PC-3 (cell line): ENCODE data around the gene KLHL25.

ENCODE experiments used
- EZH2 ChIP-seq: fragments of 300-600 bp; sonication (generic); IDR thresholded peaks from one replicate; pipeline ENCODE4 v1.6.1; 2017; ENCODE audit warnings: antibody characterized with exemption, mild to moderate bottlenecking, low read length; ENCODE audit not compliant: unreplicated experiment
- TF ChIP-seq, protein P1 (sequence below): fragments of 300-600 bp; sonication (generic); conservative IDR thresholded peaks from 2 replicates; pipeline ENCODE4 v1.5.1; 2017; ENCODE audit warnings: antibody characterized with exemption, low read depth, mild to moderate bottlenecking, low read length

DNA sequence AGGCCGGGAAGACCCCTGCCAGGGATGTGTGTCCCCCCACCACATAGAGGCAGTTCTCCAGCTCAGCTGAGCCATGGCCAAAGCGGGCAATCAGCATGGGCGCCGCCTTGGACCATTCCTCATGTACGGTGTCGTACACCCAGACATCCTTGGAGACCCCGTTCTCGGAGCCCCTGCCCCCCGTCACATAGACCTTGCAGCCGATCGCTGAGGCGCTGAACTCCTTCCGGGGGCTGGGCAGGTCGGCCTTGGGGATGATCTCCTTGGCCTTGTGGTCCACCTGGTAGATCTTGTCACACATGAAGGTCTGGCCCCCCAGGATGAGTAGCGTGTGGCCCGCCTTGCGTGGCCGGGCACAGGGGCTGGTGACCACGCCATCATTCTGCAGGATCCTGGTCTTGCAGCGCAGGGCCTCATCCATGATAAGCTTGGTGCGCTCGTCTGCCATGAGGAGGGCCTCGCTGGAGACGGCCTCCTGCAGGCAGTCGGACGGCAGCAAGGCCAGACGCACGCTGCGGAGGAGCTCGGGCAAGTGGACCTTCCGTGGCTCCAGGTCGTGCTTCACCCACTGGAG lies 26.0 kb downstream of the KLHL25 start:
- TF ChIP-seq, protein P1, sequence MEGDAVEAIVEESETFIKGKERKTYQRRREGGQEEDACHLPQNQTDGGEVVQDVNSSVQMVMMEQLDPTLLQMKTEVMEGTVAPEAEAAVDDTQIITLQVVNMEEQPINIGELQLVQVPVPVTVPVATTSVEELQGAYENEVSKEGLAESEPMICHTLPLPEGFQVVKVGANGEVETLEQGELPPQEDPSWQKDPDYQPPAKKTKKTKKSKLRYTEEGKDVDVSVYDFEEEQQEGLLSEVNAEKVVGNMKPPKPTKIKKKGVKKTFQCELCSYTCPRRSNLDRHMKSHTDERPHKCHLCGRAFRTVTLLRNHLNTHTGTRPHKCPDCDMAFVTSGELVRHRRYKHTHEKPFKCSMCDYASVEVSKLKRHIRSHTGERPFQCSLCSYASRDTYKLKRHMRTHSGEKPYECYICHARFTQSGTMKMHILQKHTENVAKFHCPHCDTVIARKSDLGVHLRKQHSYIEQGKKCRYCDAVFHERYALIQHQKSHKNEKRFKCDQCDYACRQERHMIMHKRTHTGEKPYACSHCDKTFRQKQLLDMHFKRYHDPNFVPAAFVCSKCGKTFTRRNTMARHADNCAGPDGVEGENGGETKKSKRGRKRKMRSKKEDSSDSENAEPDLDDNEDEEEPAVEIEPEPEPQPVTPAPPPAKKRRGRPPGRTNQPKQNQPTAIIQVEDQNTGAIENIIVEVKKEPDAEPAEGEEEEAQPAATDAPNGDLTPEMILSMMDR: no peak
- TF ChIP-seq EZH2: no peak
